Retinal pigment epithelial cell (primary cell): ENCODE results near the gene SUN1.

Experiments
- DNase-seq: peaks from one replicate; pipeline ENCODE4 v3.0.0-alpha.2; 2010; ENCODE audit warnings: low read depth
- H3K4me3 ChIP-seq: 2 replicates; pipeline ENCODE4 v1.5.1; 2011; ENCODE audit warnings: mild to moderate bottlenecking, low read length, control low read depth, moderate library complexity
- CTCF ChIP-seq: conservative IDR thresholded peaks from 2 replicates; pipeline ENCODE4 v1.5.1; 2011; ENCODE audit warnings: low read depth, low read length, control low read depth, inconsistent platforms

Gene SUN1

GRCh38 chr7:885261-885892, 53.1 kb downstream of the SUN1 start:
- no peak for TF ChIP-seq CTCF
- no peak for DNase-seq
- H3K4me3 ChIP-seq, result no peak overlapping the region

- no peak for TF ChIP-seq CTCF
- H3K4me3 ChIP-seq, result no peak overlapping the region
- no peak for DNase-seq
These were observed 53.8 kb downstream of the SUN1 start for GRCh38 chr7:885893-886625.

- no peak for DNase-seq
These were observed 54.6 kb downstream of the SUN1 start for GRCh38 chr7:886626-887487.

GRCh38 chr7:887488-887820, 55.2 kb downstream of the SUN1 start:
- H3K4me3 ChIP-seq, result no peak overlapping the region
- DNase-seq, result no peak

More at GRCh38 chr7:886626-887487, 54.6 kb downstream of the SUN1 start:
- no peak overlapping the region for H3K4me3 ChIP-seq
- no peak for TF ChIP-seq CTCF

GRCh38 chr7:888081-889024, 56.1 kb downstream of the SUN1 start:
- no peak overlapping the region for H3K4me3 ChIP-seq
- no peak for DNase-seq
- no peak for TF ChIP-seq CTCF

More at GRCh38 chr7:887488-887820, 55.2 kb downstream of the SUN1 start:
- no peak for TF ChIP-seq CTCF

GRCh38 chr7:889025-889390, 56.7 kb downstream of the SUN1 start:
- TF ChIP-seq CTCF, result no peak
- DNase-seq, result no peak
- no peak overlapping the region for H3K4me3 ChIP-seq
